NB4 (cell line): ENCODE results near the gene CAV2.

Experiments
- CTCF ChIP-seq: IDR thresholded peaks from one replicate; pipeline ENCODE4 v1.5.1; 2012; ENCODE audit warnings: low read depth, low read length
- POLR2A ChIP-seq: IDR thresholded peaks from 2 replicates; pipeline ENCODE4 v1.6.1; 2011; ENCODE audit warnings: mild to moderate bottlenecking; ENCODE audit not compliant: insufficient read length; ENCODE audit errors: extremely low read depth

GRCh38 chr7:116518961-116519360 lies 19.4 kb downstream of the CAV2 start:
- TF ChIP-seq POLR2A (no peak), CTCF (no peak)
